Measurements from ENCODE around the gene RCVRN.
"Not testable (repeated sequence)": the region's sequence is repeated elsewhere in the genome, so short reads cannot be mapped to it uniquely, and the experiment has no call there.

RCVRN gene

GRCh38 chr17:9921216-9921615 is 16.1 kb upstream of the RCVRN start:
- DNase-seq (ENCODE audit: low read depth), result not testable (repeated sequence)

- no peak for DNase-seq (ENCODE audit: low read depth)
These were observed 13.8 kb upstream of the RCVRN start for GRCh38 chr17:9918804-9919352.

- no peak for DNase-seq (ENCODE audit: low read depth)
These were observed 13.3 kb upstream of the RCVRN start for GRCh38 chr17:9918352-9918751.

GRCh38 chr17:9917801-9918200 is 12.7 kb upstream of the RCVRN start:
- no peak for DNase-seq (ENCODE audit: low read depth)

- no peak for DNase-seq (ENCODE audit: low read depth)
These were observed 12.1 kb upstream of the RCVRN start for GRCh38 chr17:9917131-9917530.

GRCh38 chr17:9916108-9916507 is 11.0 kb upstream of the RCVRN start:
- no peak for DNase-seq (ENCODE audit: low read depth)

- DNase-seq (ENCODE audit: low read depth), result no peak
These were observed 8.4 kb upstream of the RCVRN start for GRCh38 chr17:9913476-9913875.

GRCh38 chr17:9912121-9913099 is 7.3 kb upstream of the RCVRN start:
- no peak for DNase-seq (ENCODE audit: low read depth)

GRCh38 chr17:9911089-9911488 is 6.0 kb upstream of the RCVRN start:
- no peak for DNase-seq (ENCODE audit: low read depth)

GRCh38 chr17:9908649-9909042 is 3.6 kb upstream of the RCVRN start:
- DNase-seq (ENCODE audit: low read depth), result no peak

GRCh38 chr17:9907883-9908648 is 3.0 kb upstream of the RCVRN start:
- no peak for DNase-seq (ENCODE audit: low read depth)

GRCh38 chr17:9907131-9907530 is 2.1 kb upstream of the RCVRN start:
- DNase-seq (ENCODE audit: low read depth), result no peak

- DNase-seq (ENCODE audit: low read depth), result no peak
These were observed 1.5 kb upstream of the RCVRN start for GRCh38 chr17:9906616-9907015.

GRCh38 chr17:9905902-9906301 is 831 bp upstream of the RCVRN start:
- DNase-seq (ENCODE audit: low read depth), result peak; percentile 33

- DNase-seq (ENCODE audit: low read depth), result no peak
These were observed 594 bp downstream of the RCVRN start for GRCh38 chr17:9904277-9905077.

GRCh38 chr17:9902120-9902519 is 3.0 kb downstream of the RCVRN start:
- DNase-seq (ENCODE audit: low read depth), result no peak

GRCh38 chr17:9900784-9901183 is 4.3 kb downstream of the RCVRN start:
- DNase-seq (ENCODE audit: low read depth), result no peak

GRCh38 chr17:9900044-9900594 is 5.0 kb downstream of the RCVRN start:
- no peak for DNase-seq (ENCODE audit: low read depth)

GRCh38 chr17:9899280-9900043 is 5.6 kb downstream of the RCVRN start:
- no peak for DNase-seq (ENCODE audit: low read depth)

GRCh38 chr17:9898812-9899211 is 6.3 kb downstream of the RCVRN start:
- DNase-seq (ENCODE audit: low read depth), result no peak
